ENCODE data around the gene KIAA1671. TPM values are rescaled to one million over a fixed set of nuclear protein-coding genes. Genes with fewer than 3 reads are reported as not detected.

The KIAA1671 gene
- total and polyA plus RNA-seq, 4 donors, result 8.7 to 35.9 (median 19.1) TPM

GRCh38 chr22:25007444-25008106 is 55.1 kb downstream of the KIAA1671 start:
- DNase-seq (ENCODE audit: low spot score), result no peak
- TF ChIP-seq JUND (IDR thresholded peaks at IDR 0.05), result no peak
- no peak for TF ChIP-seq FOXA1 (IDR thresholded peaks at IDR 0.05)
- no peak for TF ChIP-seq CTCF (IDR thresholded peaks at IDR 0.05; ENCODE audit: low read depth, low read length, missing input control)
- no peak for TF ChIP-seq TAF1 (conservative IDR thresholded peaks at IDR 0.05)
- no peak for TF ChIP-seq REST (IDR thresholded peaks at IDR 0.05)
- no peak for TF ChIP-seq HNF4A (conservative IDR thresholded peaks at IDR 0.05)
- TF ChIP-seq ZBTB33 (IDR thresholded peaks at IDR 0.05), result no peak
- TF ChIP-seq MAX (IDR thresholded peaks at IDR 0.05), result no peak
- TF ChIP-seq EGR1 (IDR thresholded peaks at IDR 0.05; ENCODE audit: low read depth in 2 of 2), result no peak
- no peak for TF ChIP-seq GABPA (IDR thresholded peaks at IDR 0.05 in 1 of 2, conservative IDR thresholded peaks at IDR 0.05 in 1 of 2)
- TF ChIP-seq NR2F2 (IDR thresholded peaks at IDR 0.05), result no peak
- no peak for TF ChIP-seq SP1 (IDR thresholded peaks at IDR 0.05)
- no peak for TF ChIP-seq RXRA (IDR thresholded peaks at IDR 0.05)
- no peak for TF ChIP-seq FOXA2 (IDR thresholded peaks at IDR 0.05)
- TF ChIP-seq ATF3 (IDR thresholded peaks at IDR 0.05), result no peak
- TF ChIP-seq RAD21 (IDR thresholded peaks at IDR 0.05), result no peak
- TF ChIP-seq YY1 (IDR thresholded peaks at IDR 0.05), result no peak
- TF ChIP-seq HNF4G (IDR thresholded peaks at IDR 0.05), result no peak
- H3K27ac ChIP-seq (ENCODE audit: low read depth in 1 of 2, low read length in 2 of 2), result no peak overlapping the region
- peaks cover 0 to 2% (median 0%) of the 10 kb centered on the region in 4 donors for H3K36me3 ChIP-seq (ENCODE audit: control insufficient read depth in 4 of 4, insufficient read depth in 3 of 4, low read depth in 1 of 4, low read length in 3 of 4)
- no peaks in the 10 kb centered on the region for H3K27me3 ChIP-seq (ENCODE audit: control insufficient read depth in 4 of 4, insufficient read depth in 4 of 4, low read length in 3 of 4)
- H3K4me3 ChIP-seq (ENCODE audit: low read depth in 1 of 3, low read length in 3 of 3), result no peak overlapping the region
- WGBS, result 95% methylated on average over 10 of the region's 10 CpGs
- H3K9me3 ChIP-seq (ENCODE audit: control insufficient read depth in 4 of 4, low read length in 3 of 4), result no peaks in the 10 kb centered on the region
- H3K9ac ChIP-seq (ENCODE audit: low read depth in 1 of 2, low read length in 2 of 2), result no peak overlapping the region
- H3K4me1 ChIP-seq (ENCODE audit: control insufficient read depth in 4 of 4, insufficient read depth in 4 of 4, low read length in 3 of 4), result peaks cover 2 to 5% (median 4%) of the 10 kb centered on the region in 4 donors

Data from liver (tissue), 9 donors.